HCT116 (cell line): ENCODE data around the gene LAMC2. TPM values are rescaled to one million over a fixed set of nuclear protein-coding genes. Genes with fewer than 3 reads are reported as not detected.

Experiments used
- ATAC-seq: fragments of 200-7000 bp; cut with Tn5 transposase; 2 replicates; pipeline ENCODE4 v1.9.1; 2020; ENCODE audit warnings: mild to moderate bottlenecking, moderate library complexity
- BruUV-seq: library from RNA; stranded (reverse); fragments of 400-500 nt; replicated peaks from 2 replicates; lab custom pipeline; 2021; lab: Mats Ljungman, UMichigan
- CTCF ChIA-PET: fragments of 300-600 bp; sonication (Branson Sonifier 250); formaldehyde crosslinking; loops from one replicate; lab custom pipeline; 2021; ENCODE audit warnings: antibody characterized with exemption; lab: Charles Lee
- POLR2A ChIA-PET: fragments of 300-600, 350-600 bp; sonication (Branson Sonifier 250); formaldehyde crosslinking; loops from one replicate; lab custom pipeline; 2021; ENCODE audit warnings: antibody characterized with exemption; lab: Charles Lee
- RAD21 ChIA-PET, 2 experiments: fragments of 300-600 bp; sonication (Branson Sonifier 250); formaldehyde crosslinking; loops; one replicate each; lab custom pipeline; 2023; ENCODE audit warnings: low total read pairs in 2 of 2; ENCODE audit not compliant: uncharacterized antibody in 2 of 2, unreplicated experiment in 2 of 2, low non-redundant PET in 1 of 2; lab: Charles Lee
- DNase-seq: peaks from one replicate; pipeline ENCODE4 v3.0.0-alpha.2; 2010; ENCODE audit warnings: low read depth, low spot score
- H2AFZ ChIP-seq: fragments of 200-600 bp; shearing (Covaris generic), sonication (generic); 2 replicates; pipeline ENCODE4 v1.6.1; 2017; ENCODE audit warnings: low read depth, mixed run types, mixed read lengths, antibody characterized with exemption, low read length; ENCODE audit not compliant: poor library complexity, severe bottlenecking
- H3K27ac ChIP-seq: 2 replicates; pipeline ENCODE4 v1.5.1; 2012; ENCODE audit warnings: low read depth, low read length
- H3K27me3 ChIP-seq: fragments of 200-600 bp; sonication (generic); 2 replicates; pipeline ENCODE4 v1.6.1; 2016; ENCODE audit warnings: mixed run types, low read length, mixed read lengths; ENCODE audit not compliant: insufficient read depth
- H3K36me3 ChIP-seq, 2 experiments: fragments of 200-500 bp in 1 of 2; fragments of 200-600 bp in 1 of 2; sonication (Bioruptor generic) in 1 of 2; sonication (generic) in 1 of 2; 2 replicates each; pipeline versions ENCODE4 v1.5.1 to v1.6.1; 2014 to 2016; ENCODE audit warnings: low read length in 2 of 2, inconsistent platforms in 1 of 2, mixed read lengths in 1 of 2, mixed run types in 1 of 2; ENCODE audit not compliant: insufficient read depth in 2 of 2, control insufficient read depth in 1 of 2
- H3K4me1 ChIP-seq, 2 experiments: fragments of 200-600 bp in 1 of 2; sonication (generic) in 1 of 2; 2 replicates each; pipeline versions ENCODE4 v1.5.1 to v1.6.1; 2012 to 2017; ENCODE audit warnings: low read length in 2 of 2, inconsistent platforms in 1 of 2, mild to moderate bottlenecking in 1 of 2, mixed read lengths in 1 of 2, mixed run types in 1 of 2, moderate library complexity in 1 of 2; ENCODE audit not compliant: insufficient read depth in 2 of 2, control insufficient read depth in 1 of 2
- H3K4me2 ChIP-seq: fragments of 200-600 bp; sonication (generic); 2 replicates; pipeline ENCODE4 v1.6.1; 2017; ENCODE audit warnings: mixed run types, low read length, mixed read lengths
- H3K4me3 ChIP-seq, 2 experiments: fragments of 200-600 bp in 1 of 2; sonication (generic) in 1 of 2; replicated peaks in 1 of 2; 2 replicates each; pipeline ENCODE4 v1.5.1; 2011 to 2016; ENCODE audit warnings: low read length in 2 of 2, control low read depth in 1 of 2, low read depth in 1 of 2, mild to moderate bottlenecking in 1 of 2, mixed read lengths in 1 of 2, mixed run types in 1 of 2
- H3K79me2 ChIP-seq: fragments of 200-600 bp; sonication (generic); 2 replicates; pipeline ENCODE4 v1.6.1; 2017; ENCODE audit warnings: mild to moderate bottlenecking, mixed run types, low read length, moderate library complexity, mixed read lengths; ENCODE audit not compliant: insufficient read depth
- H3K9ac ChIP-seq: fragments of 200-600 bp; sonication (generic); 2 replicates; pipeline ENCODE4 v1.6.1; 2016; ENCODE audit warnings: low read length, mixed read lengths
- H3K9me2 ChIP-seq: fragments of 200-600 bp; sonication (generic), shearing (Covaris generic); 2 replicates; pipeline ENCODE4 v1.6.1; 2017; ENCODE audit warnings: mixed run types, mild to moderate bottlenecking, moderate library complexity; ENCODE audit not compliant: insufficient read depth
- H3K9me3 ChIP-seq, 2 experiments: fragments of 200-500 bp in 1 of 2; fragments of 200-600 bp in 1 of 2; sonication (Bioruptor generic) in 1 of 2; sonication (generic) in 1 of 2; 2 replicates each; pipeline ENCODE4 v1.6.1; 2014 to 2017; ENCODE audit warnings: low read length in 2 of 2, mixed read lengths in 2 of 2, inconsistent platforms in 1 of 2, low read depth in 1 of 2, mild to moderate bottlenecking in 1 of 2, mixed run types in 1 of 2, moderate library complexity in 1 of 2; ENCODE audit not compliant: control insufficient read depth in 1 of 2, insufficient read depth in 1 of 2
- H4K20me1 ChIP-seq: fragments of 200-600 bp; sonication (generic), shearing (Covaris generic); 2 replicates; pipeline ENCODE4 v1.6.1; 2017; ENCODE audit warnings: mixed run types, mild to moderate bottlenecking, moderate library complexity; ENCODE audit not compliant: insufficient read depth
- CBX3 ChIP-seq: IDR thresholded peaks from 2 replicates; pipeline ENCODE4 v1.6.1; 2012; ENCODE audit warnings: low read depth
- EGR1 ChIP-seq: IDR thresholded peaks from 2 replicates; pipeline ENCODE4 v1.6.1; 2012; ENCODE audit warnings: low read depth
- FOSL1 ChIP-seq: IDR thresholded peaks from 2 replicates; pipeline ENCODE4 v1.6.1; 2012; ENCODE audit warnings: low read depth
- JUND ChIP-seq: IDR thresholded peaks from 2 replicates; pipeline ENCODE4 v1.6.1; 2012
- POLR2A ChIP-seq: IDR thresholded peaks from 2 replicates; pipeline ENCODE4 v1.7.0; 2011; ENCODE audit warnings: borderline replicate concordance; ENCODE audit not compliant: insufficient read depth, insufficient read length; ENCODE audit errors: extremely low read depth
- RAD21 ChIP-seq: IDR thresholded peaks from 2 replicates; pipeline ENCODE4 v1.6.1; 2012; ENCODE audit warnings: low read depth, mild to moderate bottlenecking
- SIN3A ChIP-seq: IDR thresholded peaks from 2 replicates; pipeline ENCODE4 v1.6.1; 2012; ENCODE audit warnings: low read depth
- SP1 ChIP-seq: IDR thresholded peaks from 2 replicates; pipeline ENCODE4 v1.6.1; 2012; ENCODE audit warnings: low read depth
- ZFX ChIP-seq: fragments of 450-650 bp; IDR thresholded peaks from 2 replicates; pipeline ENCODE4 v1.6.1; 2017
- ZNF274 ChIP-seq: fragments of 200-500 bp; sonication (Bioruptor generic); IDR thresholded peaks from 2 replicates; pipeline ENCODE4 v1.6.1; 2014; ENCODE audit warnings: mild to moderate bottlenecking, low read depth, low read length, inconsistent platforms
- intact Hi-C: fragments of 100-400 bp; cut with micrococcal nuclease; formaldehyde crosslinking; loops from 2 replicates; pipeline ENCODE4 v1.10.0; 2022
- total RNA-seq: library from RNA; stranded (reverse); gene quantifications from one replicate; pipeline ENCODE4 v1.2.1, GENCODE V29; 2021; ENCODE audit not compliant: unreplicated experiment
- TF ChIP-seq, protein P1 (sequence below), 3 experiments: fragments of 200-600 bp in 1 of 3; sonication (generic) in 1 of 3; IDR thresholded peaks in 2 of 3; conservative IDR thresholded peaks in 1 of 3; 2 replicates each; pipeline ENCODE4 v1.5.1; 2012 to 2017; ENCODE audit warnings: low read depth in 2 of 3, low read length in 2 of 3, antibody characterized with exemption in 1 of 3, borderline replicate concordance in 1 of 3, control low read depth in 1 of 3, mild to moderate bottlenecking in 1 of 3, mixed read lengths in 1 of 3, mixed run types in 1 of 3, moderate library complexity in 1 of 3; ENCODE audit not compliant: insufficient read depth in 1 of 3
- TF ChIP-seq, protein P2 (sequence below): IDR thresholded peaks from 2 replicates; pipeline ENCODE4 v1.6.1; 2012
- TF ChIP-seq, protein P3 (sequence below): IDR thresholded peaks from 2 replicates; pipeline ENCODE4 v1.6.1; 2012; ENCODE audit warnings: low read depth

Gene LAMC2
- total RNA-seq, 1 experiment from 2014 or later = 22.2 TPM

- RAD21 ChIA-PET = no interaction called here
- TF ChIP-seq FOSL1 = no peak
- TF ChIP-seq, protein P1, sequence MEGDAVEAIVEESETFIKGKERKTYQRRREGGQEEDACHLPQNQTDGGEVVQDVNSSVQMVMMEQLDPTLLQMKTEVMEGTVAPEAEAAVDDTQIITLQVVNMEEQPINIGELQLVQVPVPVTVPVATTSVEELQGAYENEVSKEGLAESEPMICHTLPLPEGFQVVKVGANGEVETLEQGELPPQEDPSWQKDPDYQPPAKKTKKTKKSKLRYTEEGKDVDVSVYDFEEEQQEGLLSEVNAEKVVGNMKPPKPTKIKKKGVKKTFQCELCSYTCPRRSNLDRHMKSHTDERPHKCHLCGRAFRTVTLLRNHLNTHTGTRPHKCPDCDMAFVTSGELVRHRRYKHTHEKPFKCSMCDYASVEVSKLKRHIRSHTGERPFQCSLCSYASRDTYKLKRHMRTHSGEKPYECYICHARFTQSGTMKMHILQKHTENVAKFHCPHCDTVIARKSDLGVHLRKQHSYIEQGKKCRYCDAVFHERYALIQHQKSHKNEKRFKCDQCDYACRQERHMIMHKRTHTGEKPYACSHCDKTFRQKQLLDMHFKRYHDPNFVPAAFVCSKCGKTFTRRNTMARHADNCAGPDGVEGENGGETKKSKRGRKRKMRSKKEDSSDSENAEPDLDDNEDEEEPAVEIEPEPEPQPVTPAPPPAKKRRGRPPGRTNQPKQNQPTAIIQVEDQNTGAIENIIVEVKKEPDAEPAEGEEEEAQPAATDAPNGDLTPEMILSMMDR (IDR thresholded peaks at IDR 0.05 in 2 of 3, conservative IDR thresholded peaks at IDR 0.05 in 1 of 3; ENCODE audit: borderline replicate concordance in 1 of 3, insufficient read depth in 1 of 3, low read depth in 2 of 3, low read length in 2 of 3) = no peak
- no peak for TF ChIP-seq ZNF274
- TF ChIP-seq EGR1 = no peak
- TF ChIP-seq SIN3A = no peak
- TF ChIP-seq, protein P2, sequence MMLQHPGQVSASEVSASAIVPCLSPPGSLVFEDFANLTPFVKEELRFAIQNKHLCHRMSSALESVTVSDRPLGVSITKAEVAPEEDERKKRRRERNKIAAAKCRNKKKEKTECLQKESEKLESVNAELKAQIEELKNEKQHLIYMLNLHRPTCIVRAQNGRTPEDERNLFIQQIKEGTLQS = no peak
- TF ChIP-seq POLR2A = no peak
- no peak for TF ChIP-seq CBX3
- TF ChIP-seq, protein P3, sequence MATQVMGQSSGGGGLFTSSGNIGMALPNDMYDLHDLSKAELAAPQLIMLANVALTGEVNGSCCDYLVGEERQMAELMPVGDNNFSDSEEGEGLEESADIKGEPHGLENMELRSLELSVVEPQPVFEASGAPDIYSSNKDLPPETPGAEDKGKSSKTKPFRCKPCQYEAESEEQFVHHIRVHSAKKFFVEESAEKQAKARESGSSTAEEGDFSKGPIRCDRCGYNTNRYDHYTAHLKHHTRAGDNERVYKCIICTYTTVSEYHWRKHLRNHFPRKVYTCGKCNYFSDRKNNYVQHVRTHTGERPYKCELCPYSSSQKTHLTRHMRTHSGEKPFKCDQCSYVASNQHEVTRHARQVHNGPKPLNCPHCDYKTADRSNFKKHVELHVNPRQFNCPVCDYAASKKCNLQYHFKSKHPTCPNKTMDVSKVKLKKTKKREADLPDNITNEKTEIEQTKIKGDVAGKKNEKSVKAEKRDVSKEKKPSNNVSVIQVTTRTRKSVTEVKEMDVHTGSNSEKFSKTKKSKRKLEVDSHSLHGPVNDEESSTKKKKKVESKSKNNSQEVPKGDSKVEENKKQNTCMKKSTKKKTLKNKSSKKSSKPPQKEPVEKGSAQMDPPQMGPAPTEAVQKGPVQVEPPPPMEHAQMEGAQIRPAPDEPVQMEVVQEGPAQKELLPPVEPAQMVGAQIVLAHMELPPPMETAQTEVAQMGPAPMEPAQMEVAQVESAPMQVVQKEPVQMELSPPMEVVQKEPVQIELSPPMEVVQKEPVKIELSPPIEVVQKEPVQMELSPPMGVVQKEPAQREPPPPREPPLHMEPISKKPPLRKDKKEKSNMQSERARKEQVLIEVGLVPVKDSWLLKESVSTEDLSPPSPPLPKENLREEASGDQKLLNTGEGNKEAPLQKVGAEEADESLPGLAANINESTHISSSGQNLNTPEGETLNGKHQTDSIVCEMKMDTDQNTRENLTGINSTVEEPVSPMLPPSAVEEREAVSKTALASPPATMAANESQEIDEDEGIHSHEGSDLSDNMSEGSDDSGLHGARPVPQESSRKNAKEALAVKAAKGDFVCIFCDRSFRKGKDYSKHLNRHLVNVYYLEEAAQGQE = no peak
- no peak for TF ChIP-seq ZFX
- TF ChIP-seq SP1 = no peak
- TF ChIP-seq RAD21 = no peak
- no peak for TF ChIP-seq JUND
- CTCF ChIA-PET = no interaction called here
- Histone ChIP-seq H3K4me3 (no peak overlapping the region), H3K36me3 (no peaks in the 10 kb centered on the region), H3K4me2 (no peak overlapping the region), H3K27ac (no peak overlapping the region), H4K20me1 (no peaks in the 10 kb centered on the region), H3K9me2 (no peaks in the 10 kb centered on the region), H3K9ac (no peak overlapping the region), H3K9me3 (no peaks in the 10 kb centered on the region), H3K4me1 (no peaks in the 10 kb centered on the region), H3K27me3 (no peaks in the 10 kb centered on the region), H3K79me2 (no peaks in the 10 kb centered on the region), H2AFZ (no peak overlapping the region)
- POLR2A ChIA-PET = no interaction called here
- ATAC-seq = no peak
- DNase-seq = no peak
- no TSS peak for BruUV-seq
- intact Hi-C loops = no loop called here
Observed at GRCh38 chr1:183148599-183148998, 37.5 kb upstream of the LAMC2 start.
